Measurements from ENCODE around the gene PLA2G4B.

PLA2G4B gene

GRCh38 chr15:41885321-41885720 lies 46.7 kb downstream of the PLA2G4B start:
- DNase-seq (ENCODE audit: low read depth in 1 of 2, low spot score in 1 of 2) = no peak

GRCh38 chr15:41885841-41886240 lies 47.2 kb downstream of the PLA2G4B start:
- DNase-seq (ENCODE audit: low read depth in 1 of 2, low spot score in 1 of 2) = no peak

- no peak for DNase-seq (ENCODE audit: low read depth in 1 of 2, low spot score in 1 of 2)
Observed at GRCh38 chr15:41886741-41887140, 48.1 kb downstream of the PLA2G4B start.

GRCh38 chr15:41887161-41887560 lies 48.5 kb downstream of the PLA2G4B start:
- no peak for DNase-seq (ENCODE audit: low read depth in 1 of 2, low spot score in 1 of 2)

GRCh38 chr15:41887893-41888292 lies 49.2 kb downstream of the PLA2G4B start:
- no peak for DNase-seq (ENCODE audit: low read depth in 1 of 2, low spot score in 1 of 2)

GRCh38 chr15:41888662-41889253 lies 50.1 kb downstream of the PLA2G4B start:
- no peak for DNase-seq (ENCODE audit: low read depth in 1 of 2, low spot score in 1 of 2)

GRCh38 chr15:41890050-41890690 lies 51.5 kb downstream of the PLA2G4B start:
- DNase-seq (ENCODE audit: low read depth in 1 of 2, low spot score in 1 of 2) = no peak

GRCh38 chr15:41891226-41891625 lies 52.6 kb downstream of the PLA2G4B start:
- no peak for DNase-seq (ENCODE audit: low read depth in 1 of 2, low spot score in 1 of 2)

GRCh38 chr15:41891946-41892345 lies 53.3 kb downstream of the PLA2G4B start:
- no peak for DNase-seq (ENCODE audit: low read depth in 1 of 2, low spot score in 1 of 2)

GRCh38 chr15:41892621-41893421 lies 54.2 kb downstream of the PLA2G4B start:
- DNase-seq (ENCODE audit: low read depth in 1 of 2, low spot score in 1 of 2) = no peak

GRCh38 chr15:41893422-41894250 lies 55.0 kb downstream of the PLA2G4B start, which contains the start of gene SPTBN5:
SPTBN5 (minus strand) TSS chr15:41894053; CDS start chr15:41893497, 556 bp downstream.
- no peak for DNase-seq (ENCODE audit: low read depth in 1 of 2, low spot score in 1 of 2)

- DNase-seq (ENCODE audit: low read depth in 1 of 2, low spot score in 1 of 2) = no peak
Observed at GRCh38 chr15:41894251-41894790, 55.7 kb downstream of the PLA2G4B start.

- DNase-seq (ENCODE audit: low read depth in 1 of 2, low spot score in 1 of 2) = peak; percentile 28 to 60
Observed at GRCh38 chr15:41894791-41895463, 56.3 kb downstream of the PLA2G4B start.

GRCh38 chr15:41895491-41895890 lies 56.8 kb downstream of the PLA2G4B start:
- DNase-seq (ENCODE audit: low read depth in 1 of 2, low spot score in 1 of 2) = no peak

GRCh38 chr15:41895957-41896356 lies 57.3 kb downstream of the PLA2G4B start:
- no peak for DNase-seq (ENCODE audit: low read depth in 1 of 2, low spot score in 1 of 2)

- no peak for DNase-seq (ENCODE audit: low read depth in 1 of 2, low spot score in 1 of 2)
Observed at GRCh38 chr15:41896566-41896965, 57.9 kb downstream of the PLA2G4B start.

GRCh38 chr15:41897363-41897799 lies 58.7 kb downstream of the PLA2G4B start:
- DNase-seq (ENCODE audit: low read depth in 1 of 2, low spot score in 1 of 2) = no peak

All from activated CD4-positive, alpha-beta T cell treated with anti-CD3 and anti-CD28 coated beads, Interleukin-2, amount 50 U/mL, for 24 hours (primary cell).